Fibroblast of lung (primary cell): Measurements from ENCODE around the gene MGST2. TPM values are rescaled to one million over a fixed set of nuclear protein-coding genes. Genes with fewer than 3 reads are reported as not detected.

ENCODE experiments used
- DNase-seq, 2 donors: peaks; one replicate each; pipeline versions ENCODE4 v3.0.0 to v3.0.0-alpha.2; 2010; ENCODE audit warnings: low read depth in 2 of 2
- H2AFZ ChIP-seq: 2 replicates; pipeline ENCODE4 v1.5.1; 2012; ENCODE audit warnings: low read length, control low read depth, inconsistent platforms
- H3K27ac ChIP-seq: 2 replicates; pipeline ENCODE4 v1.5.1; 2011; ENCODE audit warnings: low read length, control low read depth; ENCODE audit not compliant: insufficient read depth
- H3K27me3 ChIP-seq: 2 replicates; pipeline ENCODE4 v1.5.1; 2011; ENCODE audit warnings: mild to moderate bottlenecking, low read length; ENCODE audit not compliant: control insufficient read depth, insufficient read depth
- H3K36me3 ChIP-seq: 2 replicates; pipeline ENCODE4 v1.5.1; 2011; ENCODE audit warnings: low read length; ENCODE audit not compliant: control insufficient read depth, insufficient read depth
- H3K4me1 ChIP-seq: 2 replicates; pipeline ENCODE4 v1.5.1; 2011; ENCODE audit warnings: low read length; ENCODE audit not compliant: control insufficient read depth, insufficient read depth; ENCODE audit errors: extremely low read depth
- H3K4me2 ChIP-seq: 2 replicates; pipeline ENCODE4 v1.5.1; 2011; ENCODE audit warnings: low read length, control low read depth; ENCODE audit not compliant: insufficient read depth; ENCODE audit errors: extremely low read depth
- H3K4me3 ChIP-seq, 4 experiments: fragments of 200-600 bp in 1 of 4; sonication (generic) in 1 of 4; replicated peaks in 1 of 4; 2 replicates each; pipeline ENCODE4 v1.5.1; 2011 to 2016; ENCODE audit warnings: low read length in 4 of 4, low read depth in 3 of 4, mild to moderate bottlenecking in 3 of 4, control low read depth in 2 of 4, inconsistent platforms in 1 of 4, mixed read lengths in 1 of 4; ENCODE audit not compliant: insufficient read depth in 1 of 4; ENCODE audit errors: control extremely low read depth in 1 of 4
- H3K79me2 ChIP-seq: 2 replicates; pipeline ENCODE4 v1.5.1; 2012; ENCODE audit warnings: mild to moderate bottlenecking, low read length, inconsistent platforms; ENCODE audit not compliant: control insufficient read depth, insufficient read depth
- H3K9ac ChIP-seq: 2 replicates; pipeline ENCODE4 v1.5.1; 2011; ENCODE audit warnings: mild to moderate bottlenecking, low read length, control low read depth; ENCODE audit not compliant: insufficient read depth
- H3K9me3 ChIP-seq: 2 replicates; pipeline ENCODE4 v1.5.1; 2012; ENCODE audit warnings: low read depth, low read length; ENCODE audit not compliant: control insufficient read depth, insufficient read depth
- H4K20me1 ChIP-seq: 2 replicates; pipeline ENCODE4 v1.5.1; 2011; ENCODE audit warnings: low read length; ENCODE audit not compliant: control insufficient read depth, insufficient read depth; ENCODE audit errors: extremely low read depth
- CTCF ChIP-seq, 2 donors: IDR thresholded peaks in 1 of 2; conservative IDR thresholded peaks in 1 of 2; 1 replicate in 1 of 2; 2 replicates in 1 of 2; pipeline ENCODE4 v1.5.1; 2011 to 2012; ENCODE audit warnings: low read length in 2 of 2, control low read depth in 1 of 2, inconsistent platforms in 1 of 2, low read depth in 1 of 2, mild to moderate bottlenecking in 1 of 2
- EZH2 ChIP-seq: IDR thresholded peaks from 2 replicates; pipeline ENCODE4 v1.5.1; 2012; ENCODE audit warnings: low read length, control low read depth, mild to moderate bottlenecking; ENCODE audit errors: missing control alignments
- polyA plus RNA-seq, 2 donors: library from polyadenylated mRNA; depleted of rRNA in 1 of 2; stranded (reverse) in 1 of 2; unstranded in 1 of 2; fragments of >200 nt; gene quantifications; 2 replicates each; pipeline ENCODE4 v1.2.1, GENCODE V29; 2011 to 2012; ENCODE audit warnings: missing spikeins in 1 of 2
- total RNA-seq: library from RNA; depleted of rRNA; stranded (reverse); fragments of >200 nt; gene quantifications from 2 replicates; pipeline ENCODE4 v1.2.1, GENCODE V29; 2014

MGST2 gene
- total and polyA plus RNA-seq, 2 donors (not counting 1 experiment from before 2014, with no cell fraction given) = 5.3 to 20.1 TPM

GRCh38 chr4:139647952-139648351, 17.7 kb upstream of the MGST2 start:
- DNase-seq = no peak
- no peaks in the 10 kb centered on the region for H3K4me1 ChIP-seq
- no peak overlapping the region for H2AFZ ChIP-seq
- no peaks in the 10 kb centered on the region for H3K27me3 ChIP-seq
- H3K36me3 ChIP-seq = no peaks in the 10 kb centered on the region
- H3K9me3 ChIP-seq = no peaks in the 10 kb centered on the region
- H3K9ac ChIP-seq = no peak overlapping the region
- no peaks in the 10 kb centered on the region for H3K79me2 ChIP-seq
- TF ChIP-seq CTCF (conservative IDR thresholded peaks at IDR 0.05 in 1 of 2, IDR thresholded peaks at IDR 0.05 in 1 of 2; ENCODE audit: low read depth in 1 of 2, low read length in 2 of 2) = no peak
- TF ChIP-seq EZH2 = no peak
- H3K4me3 ChIP-seq = no peak overlapping the region
- H4K20me1 ChIP-seq = no peaks in the 10 kb centered on the region
- H3K27ac ChIP-seq = no peak overlapping the region
- no peak overlapping the region for H3K4me2 ChIP-seq

DNA sequence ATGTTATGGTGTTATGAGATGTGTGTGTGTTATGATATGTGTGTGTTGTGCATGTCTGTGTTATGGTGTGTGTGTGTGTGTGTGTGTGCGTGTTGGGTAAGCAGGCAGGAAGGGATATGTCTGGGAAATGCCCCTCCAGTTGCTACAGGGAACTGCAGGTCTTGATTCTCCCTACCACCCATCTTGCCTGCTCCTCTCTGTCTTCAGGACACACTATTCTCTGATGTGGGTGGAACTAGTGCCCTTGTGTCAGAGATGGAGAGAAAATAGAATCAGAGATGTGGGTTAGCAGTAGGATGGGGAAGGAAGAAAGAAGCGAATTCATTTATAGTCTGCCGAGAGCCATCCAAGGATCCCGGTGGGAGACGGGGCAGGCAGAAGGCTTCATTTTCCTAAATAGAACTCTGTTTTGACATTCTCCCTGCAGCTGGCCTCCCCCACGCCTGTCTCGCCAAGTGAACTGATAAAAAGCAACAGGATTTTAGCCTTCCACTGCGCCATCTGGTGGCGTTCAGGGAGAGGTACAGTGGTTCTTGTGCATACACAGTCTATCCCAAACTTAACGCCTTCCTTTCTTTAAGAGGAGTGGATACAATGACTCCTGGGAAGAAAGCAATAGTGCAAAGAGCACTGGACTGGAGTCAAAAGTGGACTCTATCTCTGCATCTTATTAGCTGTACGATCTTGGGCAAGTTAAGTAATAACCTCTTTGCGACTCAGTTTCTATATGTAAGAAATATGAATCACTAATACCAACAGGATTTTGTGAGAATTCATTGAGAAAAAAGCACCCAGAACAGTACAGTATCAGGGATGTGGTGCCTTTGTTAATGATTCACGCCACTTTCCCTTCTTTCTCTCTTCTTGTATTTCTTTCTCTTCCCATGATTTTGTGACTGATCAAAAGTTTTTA, 14.1 kb upstream of the MGST2 start:
- Histone ChIP-seq H3K9ac (no peak overlapping the region), H3K36me3 (no peaks in the 10 kb centered on the region), H3K4me2 (no peak overlapping the region), H3K4me1 (no peaks in the 10 kb centered on the region), H3K9me3 (no peaks in the 10 kb centered on the region), H3K27ac (no peak overlapping the region), H3K4me3 (no peak overlapping the region), H4K20me1 (no peaks in the 10 kb centered on the region), H2AFZ (peak overlapping the region; percentile 49), H3K79me2 (no peaks in the 10 kb centered on the region), H3K27me3 (no peaks in the 10 kb centered on the region)
- TF ChIP-seq EZH2 (no peak), CTCF (conservative IDR thresholded peaks at IDR 0.05 in 1 of 2, IDR thresholded peaks at IDR 0.05 in 1 of 2; ENCODE audit: low read depth in 1 of 2, low read length in 2 of 2) (peak; percentile 91 to 95)
- peak; percentile 67 to 88 for DNase-seq

GRCh38 chr4:139654516-139654915, 11.1 kb upstream of the MGST2 start:
- Histone ChIP-seq H3K4me2 (no peak overlapping the region), H3K36me3 (no peaks in the 10 kb centered on the region), H3K79me2 (no peaks in the 10 kb centered on the region), H3K27me3 (no peaks in the 10 kb centered on the region), H3K27ac (no peak overlapping the region), H2AFZ (no peak overlapping the region), H3K9me3 (no peaks in the 10 kb centered on the region), H3K9ac (no peak overlapping the region), H3K4me1 (peaks cover 8% of the 10 kb centered on the region), H4K20me1 (no peaks in the 10 kb centered on the region), H3K4me3 (no peak overlapping the region)
- no peak for DNase-seq
- TF ChIP-seq CTCF (conservative IDR thresholded peaks at IDR 0.05 in 1 of 2, IDR thresholded peaks at IDR 0.05 in 1 of 2; ENCODE audit: low read depth in 1 of 2, low read length in 2 of 2) (no peak), EZH2 (no peak)
